CD4-positive, alpha-beta memory T cell (primary cell): ENCODE data around the gene IFNG-AS1. TPM values are rescaled to one million over a fixed set of nuclear protein-coding genes. Genes with fewer than 3 reads are reported as not detected.
A peak's percentile ranks its signal among the peaks of the same experiment; 100 is the strongest.

ENCODE experiments used
- CTCF ChIA-PET: fragments of 350-600 bp; sonication (Branson Sonifier 250); formaldehyde crosslinking; loops from one replicate; lab custom pipeline; 2021; ENCODE audit warnings: inconsistent platforms; ENCODE audit not compliant: partially characterized antibody; lab: Charles Lee
- POLR2A ChIA-PET: fragments of 350-600 bp; sonication (Branson Sonifier 250); formaldehyde crosslinking; loops from one replicate; lab custom pipeline; 2021; ENCODE audit not compliant: partially characterized antibody; lab: Charles Lee
- DNase-seq, 5 donors: peaks; one replicate each; pipeline versions ENCODE4 v3.0.0 to v3.0.0-alpha.2; 2020 to 2022; ENCODE audit warnings: mixed read lengths in 1 of 5
- H3K27ac ChIP-seq: one replicate; pipeline ENCODE4 v1.7.0; 2013; ENCODE audit warnings: low read depth, low read length
- H3K27me3 ChIP-seq: 2 replicates; pipeline ENCODE4 v1.7.0; 2013; ENCODE audit warnings: mild to moderate bottlenecking, low read length, moderate library complexity; ENCODE audit not compliant: insufficient read depth
- H3K36me3 ChIP-seq: 2 replicates; pipeline ENCODE4 v1.7.0; 2013; ENCODE audit warnings: mild to moderate bottlenecking, low read length, moderate library complexity; ENCODE audit not compliant: insufficient read depth
- H3K4me1 ChIP-seq: 2 replicates; pipeline ENCODE4 v1.7.0; 2013; ENCODE audit warnings: mild to moderate bottlenecking, low read length, moderate library complexity; ENCODE audit not compliant: insufficient read depth
- H3K4me3 ChIP-seq, 2 donors: one replicate each; pipeline ENCODE4 v1.7.0; 2013; ENCODE audit warnings: low read length in 2 of 2, mild to moderate bottlenecking in 1 of 2
- H3K9me3 ChIP-seq, 2 donors: one replicate each; pipeline ENCODE4 v1.7.0; 2013; ENCODE audit warnings: low read length in 2 of 2, control low read depth in 1 of 2; ENCODE audit not compliant: control insufficient read depth in 1 of 2
- H3K27ac Mint-ChIP-seq, 7 donors: one replicate each; pipeline ENCODE4 v1.8.0; 2020 to 2021; ENCODE audit warnings: mixed read lengths in 7 of 7, mild to moderate bottlenecking in 6 of 7, inconsistent platforms in 3 of 7, moderate library complexity in 3 of 7
- H3K27me3 Mint-ChIP-seq, 2 donors: one replicate each; pipeline ENCODE4 v1.8.0; 2020 to 2021; ENCODE audit warnings: mixed read lengths in 2 of 2
- H3K36me3 Mint-ChIP-seq, 2 donors: one replicate each; pipeline ENCODE4 v1.8.0; 2020 to 2021; ENCODE audit warnings: mixed read lengths in 2 of 2, inconsistent platforms in 1 of 2, mild to moderate bottlenecking in 1 of 2
- H3K4me1 Mint-ChIP-seq, 4 donors: one replicate each; pipeline ENCODE4 v1.8.0; 2020 to 2021; ENCODE audit warnings: mixed read lengths in 4 of 4, mild to moderate bottlenecking in 1 of 4
- H3K4me3 Mint-ChIP-seq, 8 donors: one replicate each; pipeline ENCODE4 v1.8.0; 2020 to 2021; ENCODE audit warnings: mixed read lengths in 8 of 8, mild to moderate bottlenecking in 7 of 8, moderate library complexity in 6 of 8, inconsistent platforms in 3 of 8
- H3K9me3 Mint-ChIP-seq, 8 donors: one replicate each; pipeline ENCODE4 v1.8.0; 2020 to 2021; ENCODE audit warnings: mixed read lengths in 8 of 8, mild to moderate bottlenecking in 5 of 8, inconsistent platforms in 3 of 8, moderate library complexity in 1 of 8
- intact Hi-C: fragments of 100-400 bp; cut with micrococcal nuclease; formaldehyde crosslinking; loops from one replicate; pipeline ENCODE4 v1.15.1; 2023
- polyA plus RNA-seq, 2 donors: library from polyadenylated mRNA; unstranded; fragments of 300-500 nt; fragmentation: Illumina TruSeq; gene quantifications; one replicate each; pipeline ENCODE4 v1.2.3, GENCODE V29; 2021
- total RNA-seq, 2 experiments: library from RNA; stranded (reverse); gene quantifications; one replicate each; pipeline ENCODE4 v1.2.3, GENCODE V29; 2021

IFNG-AS1 gene
- total and polyA plus RNA-seq, 4 experiments from 2014 or later, result 4.6 to 14.5 (median 11.5) TPM

- intact Hi-C loops, result no loop called here
- no peak overlapping the region for H3K27ac ChIP-seq
- Mint-ChIP-seq H3K27ac (peak overlapping the region in 1 of 7 donors; percentile 34), H3K36me3 (peaks cover 15 to 20% of the 10 kb centered on the region in 2 donors), H3K9me3 (peaks cover 0 to 4% (median 0%) of the 10 kb centered on the region in 8 donors), H3K27me3 (no peaks in the 10 kb centered on the region), H3K4me1 (peaks cover 15 to 28% (median 22%) of the 10 kb centered on the region in 4 donors), H3K4me3 (no peak overlapping the region)
- H3K4me3 ChIP-seq, result no peak overlapping the region
- H3K27me3 ChIP-seq, result no peaks in the 10 kb centered on the region
- no peak for DNase-seq
- ChIA-PET POLR2A (interaction anchor here (0.6 kb wide), 1 partner anchor 1768 kb away, joined by 5 read pairs; no protein-coding TSS in a partner anchor), CTCF (interaction anchor here (1.0 to 2.3 kb wide), 3 partner anchors 23 to 28 kb away, joined by 3 to 9 read pairs (median 5); no protein-coding TSS in a partner anchor)
- H3K9me3 ChIP-seq, result no peaks in the 10 kb centered on the region
- peaks cover 28% of the 10 kb centered on the region for H3K4me1 ChIP-seq
- H3K36me3 ChIP-seq, result no peaks in the 10 kb centered on the region
These were observed 23.5 kb downstream of the IFNG-AS1 start for GRCh38 chr12:68012712-68013111.

DNA sequence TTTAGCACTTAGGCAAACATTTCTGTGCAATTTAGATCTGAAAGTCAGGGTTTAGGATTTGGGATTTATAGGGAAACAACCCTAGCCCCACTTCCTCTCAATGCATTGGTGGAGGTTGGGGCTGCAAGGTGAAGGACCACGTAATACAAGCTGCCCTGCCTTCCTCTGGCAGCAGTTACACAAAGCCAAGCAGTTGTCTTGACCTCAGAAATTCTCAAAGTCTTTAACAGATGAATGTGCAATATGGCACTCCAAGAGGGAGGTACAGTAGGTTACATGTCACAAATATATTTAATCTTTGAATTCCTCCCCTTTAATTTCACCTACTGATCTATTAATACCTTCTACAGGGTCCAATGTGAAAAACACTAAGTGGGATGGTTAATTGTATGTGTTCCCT is 23.9 kb downstream of the IFNG-AS1 start:
- no peaks in the 10 kb centered on the region for H3K36me3 ChIP-seq
- intact Hi-C loops, result no loop called here
- H3K27ac ChIP-seq, result no peak overlapping the region
- ChIA-PET CTCF (interaction anchor here (1.0 to 2.3 kb wide), 2 partner anchors 24 to 27 kb away, joined by 5 to 9 read pairs; no protein-coding TSS in a partner anchor), POLR2A (no interaction called here)
- no peaks in the 10 kb centered on the region for H3K9me3 ChIP-seq
- H3K36me3 Mint-ChIP-seq, result peaks cover 13 to 20% of the 10 kb centered on the region in 2 donors
- H3K27me3 Mint-ChIP-seq, result no peaks in the 10 kb centered on the region
- H3K4me1 Mint-ChIP-seq, result peaks cover 15 to 28% (median 22%) of the 10 kb centered on the region in 4 donors
- H3K4me1 ChIP-seq, result peaks cover 28% of the 10 kb centered on the region
- H3K4me3 ChIP-seq, result no peak overlapping the region
- H3K9me3 Mint-ChIP-seq, result peaks cover 0 to 4% (median 0%) of the 10 kb centered on the region in 8 donors
- H3K27ac Mint-ChIP-seq, result no peak overlapping the region
- no peak for DNase-seq
- H3K4me3 Mint-ChIP-seq, result no peak overlapping the region
- no peaks in the 10 kb centered on the region for H3K27me3 ChIP-seq

DNA sequence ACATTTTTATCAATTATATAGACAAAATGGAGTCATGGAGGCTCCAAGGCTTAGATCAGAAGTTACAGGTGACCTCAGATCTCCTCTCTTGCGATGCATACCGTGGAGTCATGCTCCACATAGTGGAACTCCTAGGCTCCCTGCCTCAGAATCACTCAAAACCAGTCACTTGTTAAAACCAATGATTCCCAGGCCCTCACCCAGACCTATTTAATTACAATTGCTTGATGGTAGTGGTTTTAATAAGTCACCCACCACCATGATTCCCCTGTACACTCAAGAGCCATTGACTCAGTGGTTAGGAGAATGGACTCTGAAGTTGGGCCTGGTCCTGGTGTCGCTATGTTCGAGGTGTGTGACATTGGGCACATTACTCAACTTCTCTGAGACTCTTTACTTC is 26.9 kb downstream of the IFNG-AS1 start:
- peaks cover 10 to 17% (median 13%) of the 10 kb centered on the region in 4 donors for H3K4me1 Mint-ChIP-seq

DNA sequence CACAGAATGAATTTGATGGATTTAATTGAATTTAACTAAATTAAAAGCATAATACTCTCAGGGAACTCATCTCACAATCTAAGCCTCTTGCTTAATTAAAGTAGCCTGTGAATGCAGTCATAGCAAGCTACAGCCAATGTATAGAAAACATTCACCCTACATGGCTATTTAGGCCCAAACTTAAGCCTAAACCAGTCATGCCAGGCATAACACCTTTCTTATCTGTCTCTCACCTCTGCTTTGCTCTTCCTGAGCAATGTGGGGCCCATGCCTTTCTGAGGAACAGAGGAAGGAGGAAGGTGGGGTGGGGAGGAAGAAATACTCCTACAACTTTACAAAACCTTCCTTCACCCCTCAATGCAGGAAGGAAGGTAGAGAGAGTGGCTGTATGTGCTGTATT is 29.1 kb downstream of the IFNG-AS1 start:
- Mint-ChIP-seq H3K27me3 (no peaks in the 10 kb centered on the region), H3K4me1 (no peaks in the 10 kb centered on the region), H3K36me3 (peaks cover 14 to 21% of the 10 kb centered on the region in 2 donors), H3K4me3 (no peak overlapping the region), H3K27ac (no peak overlapping the region), H3K9me3 (peaks cover 0 to 8% (median 0%) of the 10 kb centered on the region in 8 donors)
- H3K36me3 ChIP-seq, result no peaks in the 10 kb centered on the region
- H3K27ac ChIP-seq, result no peak overlapping the region
- no peak for DNase-seq
- no peaks in the 10 kb centered on the region for H3K9me3 ChIP-seq
- no peak overlapping the region for H3K4me3 ChIP-seq
- no peaks in the 10 kb centered on the region for H3K27me3 ChIP-seq
- intact Hi-C loops, result no loop called here
- no peaks in the 10 kb centered on the region for H3K4me1 ChIP-seq
- ChIA-PET POLR2A (no interaction called here), CTCF (interaction anchor here (1.4 to 2.8 kb wide), 2 partner anchors 21 to 22 kb away, joined by 3 to 6 read pairs; no protein-coding TSS in a partner anchor)

More for the DNA sequence above, 26.9 kb downstream of the IFNG-AS1 start:
- Histone ChIP-seq H3K4me3 (no peak overlapping the region), H3K27me3 (no peaks in the 10 kb centered on the region), H3K9me3 (no peaks in the 10 kb centered on the region), H3K4me1 (peaks cover 19% of the 10 kb centered on the region), H3K27ac (no peak overlapping the region), H3K36me3 (no peaks in the 10 kb centered on the region)
- no peak overlapping the region for H3K27ac Mint-ChIP-seq
- POLR2A ChIA-PET, result no interaction called here
- no peak for DNase-seq
- H3K9me3 Mint-ChIP-seq, result peaks cover 0 to 4% (median 0%) of the 10 kb centered on the region in 8 donors
- peaks cover 11 to 18% of the 10 kb centered on the region in 2 donors for H3K36me3 Mint-ChIP-seq
- no peaks in the 10 kb centered on the region for H3K27me3 Mint-ChIP-seq
- no peak overlapping the region for H3K4me3 Mint-ChIP-seq
- CTCF ChIA-PET, result interaction anchor here (2.8 kb wide), 1 partner anchor 23 kb away, joined by 6 read pairs; no protein-coding TSS in a partner anchor
- intact Hi-C loops, result no loop called here

- no peak overlapping the region for H3K27ac ChIP-seq
- H3K4me1 ChIP-seq, result no peaks in the 10 kb centered on the region
- intact Hi-C loops, result no loop called here
- peaks cover 0 to 7% (median 0%) of the 10 kb centered on the region in 8 donors for H3K9me3 Mint-ChIP-seq
- POLR2A ChIA-PET, result no interaction called here
- H3K4me1 Mint-ChIP-seq, result no peaks in the 10 kb centered on the region
- H3K4me3 Mint-ChIP-seq, result no peak overlapping the region
- H3K27me3 ChIP-seq, result no peaks in the 10 kb centered on the region
- DNase-seq, result no peak
- no peaks in the 10 kb centered on the region for H3K27me3 Mint-ChIP-seq
- no peaks in the 10 kb centered on the region for H3K36me3 ChIP-seq
- H3K27ac Mint-ChIP-seq, result no peak overlapping the region
- H3K9me3 ChIP-seq, result no peaks in the 10 kb centered on the region
- H3K4me3 ChIP-seq, result no peak overlapping the region
- peaks cover 10 to 28% of the 10 kb centered on the region in 2 donors for H3K36me3 Mint-ChIP-seq
- CTCF ChIA-PET, result no interaction called here
These were observed 30.8 kb downstream of the IFNG-AS1 start for GRCh38 chr12:68020049-68020448.

- H3K9me3 ChIP-seq, result no peaks in the 10 kb centered on the region
- ChIA-PET CTCF (no interaction called here), POLR2A (interaction anchor here (0.9 kb wide), 1 partner anchor 9 kb away, joined by 4 read pairs; no protein-coding TSS in a partner anchor)
- no peak overlapping the region for H3K27ac ChIP-seq
- DNase-seq, result no peak
- H3K9me3 Mint-ChIP-seq, result peaks cover 0 to 7% (median 0%) of the 10 kb centered on the region in 8 donors
- H3K4me3 ChIP-seq, result no peak overlapping the region
- no peaks in the 10 kb centered on the region for H3K4me1 Mint-ChIP-seq
- H3K27me3 ChIP-seq, result no peaks in the 10 kb centered on the region
- intact Hi-C loops, result no loop called here
- no peak overlapping the region for H3K27ac Mint-ChIP-seq
- no peaks in the 10 kb centered on the region for H3K27me3 Mint-ChIP-seq
- no peak overlapping the region for H3K4me3 Mint-ChIP-seq
- peaks cover 10 to 22% of the 10 kb centered on the region in 2 donors for H3K36me3 Mint-ChIP-seq
- H3K36me3 ChIP-seq, result no peaks in the 10 kb centered on the region
- H3K4me1 ChIP-seq, result no peaks in the 10 kb centered on the region
These were observed 31.5 kb downstream of the IFNG-AS1 start for GRCh38 chr12:68020699-68021098.

GRCh38 chr12:68028647-68029046 is 39.4 kb downstream of the IFNG-AS1 start:
- Mint-ChIP-seq H3K27ac (peak overlapping the region in 5 of 7 donors; percentile 26 to 65 (median 55)), H3K9me3 (peaks cover 0 to 7% (median 5%) of the 10 kb centered on the region in 8 donors), H3K36me3 (peaks cover 5 to 21% of the 10 kb centered on the region in 2 donors), H3K4me3 (peak overlapping the region in 7 of 8 donors; percentile 1 to 70 (median 54)), H3K4me1 (peaks cover 24 to 44% (median 31%) of the 10 kb centered on the region in 4 donors), H3K27me3 (no peaks in the 10 kb centered on the region)
- no peaks in the 10 kb centered on the region for H3K36me3 ChIP-seq
- no peak overlapping the region for H3K27ac ChIP-seq
- DNase-seq, result no peak
- H3K4me1 ChIP-seq, result peaks cover 25% of the 10 kb centered on the region
- intact Hi-C loops, result no loop called here
- ChIA-PET CTCF (interaction anchor here (0.7 to 2.2 kb wide), 3 partner anchors 10 to 39 kb away, joined by 3 to 15 read pairs (median 4); partner anchors contain the start of gene IFNG-AS1), POLR2A (interaction anchor here (1.3 to 2.0 kb wide), 2 partner anchors 14 to 17 kb away, joined by 3 to 5 read pairs; no protein-coding TSS in a partner anchor)
- H3K4me3 ChIP-seq, result no peak overlapping the region
- H3K27me3 ChIP-seq, result no peaks in the 10 kb centered on the region
- H3K9me3 ChIP-seq, result no peaks in the 10 kb centered on the region
